GM12878 (cell line): Measurements from ENCODE around the gene PKDREJ. TPM values are rescaled to one million over a fixed set of nuclear protein-coding genes. Genes with fewer than 3 reads are reported as not detected.
A peak's percentile ranks its signal among the peaks of the same experiment; 100 is the strongest.

Experiments used
- BHLHE40 ChIP-seq, 2 experiments: fragments of 450-650 bp in 1 of 2; IDR thresholded peaks; 2 replicates each; pipeline ENCODE4 v1.6.1; 2011 to 2017; ENCODE audit warnings: low read depth in 2 of 2, borderline replicate concordance in 1 of 2, improper control_type of control experiment in 1 of 2, low read length in 1 of 2, mild to moderate bottlenecking in 1 of 2
- BRCA1 ChIP-seq: IDR thresholded peaks from 2 replicates; pipeline ENCODE4 v1.6.1; 2011; ENCODE audit warnings: low read depth, low read length, improper control_type of control experiment
- CBX3 ChIP-seq: fragments of 200-600 bp; sonication (generic); IDR thresholded peaks from 2 replicates; pipeline ENCODE4 v1.6.1; 2016; ENCODE audit warnings: low read depth, borderline replicate concordance
- CREB1 ChIP-seq: IDR thresholded peaks from 2 replicates; pipeline ENCODE4 v1.6.1; 2012; ENCODE audit warnings: low read depth, mild to moderate bottlenecking, inconsistent platforms
- JUNB ChIP-seq: IDR thresholded peaks from 2 replicates; pipeline ENCODE4 v1.6.1; 2016; ENCODE audit warnings: antibody characterized with exemption, mild to moderate bottlenecking
- MEF2B ChIP-seq: fragments of 450-650 bp; IDR thresholded peaks from 2 replicates; pipeline ENCODE4 v1.6.1; 2018; ENCODE audit warnings: mild to moderate bottlenecking, moderate library complexity; ENCODE audit not compliant: partially characterized antibody, poor library complexity, severe bottlenecking
- MXI1 ChIP-seq: fragments of 150-350 bp; IDR thresholded peaks from 2 replicates; pipeline ENCODE4 v1.6.1; 2011; ENCODE audit warnings: low read depth, mild to moderate bottlenecking, inconsistent platforms, low read length, improper control_type of control experiment
- MYC ChIP-seq: IDR thresholded peaks from 2 replicates; pipeline ENCODE4 v1.6.1; 2011; ENCODE audit warnings: mild to moderate bottlenecking, low read length, moderate library complexity, inconsistent platforms; ENCODE audit not compliant: insufficient read depth, insufficient replicate concordance, insufficient read length, severe bottlenecking
- NRF1 ChIP-seq: conservative IDR thresholded peaks from 2 replicates; pipeline ENCODE4 v1.6.1; 2011; ENCODE audit warnings: mild to moderate bottlenecking, low read depth, low read length, improper control_type of control experiment
- SMC3 ChIP-seq: IDR thresholded peaks from 2 replicates; pipeline ENCODE4 v1.6.1; 2011; ENCODE audit warnings: low read length, improper control_type of control experiment, borderline replicate concordance
- SUPT20H ChIP-seq: IDR thresholded peaks from 2 replicates; pipeline ENCODE4 v1.6.1; 2011; ENCODE audit warnings: low read depth, mild to moderate bottlenecking, low read length, moderate library complexity, borderline replicate concordance; ENCODE audit not compliant: control insufficient read depth
- TARDBP ChIP-seq: IDR thresholded peaks from 2 replicates; pipeline ENCODE4 v1.6.1; 2016; ENCODE audit warnings: borderline replicate concordance
- ZNF207 ChIP-seq: fragments of 450-650 bp; IDR thresholded peaks from 2 replicates; pipeline ENCODE4 v1.6.1; 2014; ENCODE audit warnings: antibody characterized with exemption, mild to moderate bottlenecking, borderline replicate concordance
- ZNF274 ChIP-seq: IDR thresholded peaks from one replicate; pipeline ENCODE4 v1.8.0; 2011; ENCODE audit not compliant: insufficient read length, insufficient read depth
- ZZZ3 ChIP-seq: IDR thresholded peaks from 2 replicates; pipeline ENCODE4 v1.6.1; 2011; ENCODE audit warnings: low read depth; ENCODE audit not compliant: control insufficient read depth, insufficient read length
- polyA plus RNA-seq, 11 experiments: library from polyadenylated mRNA; depleted of rRNA in 4 of 11; unstranded in 6 of 11; stranded (reverse) in 5 of 11; fragments of >200 nt; fragmentation: Nextera tagmentation in 4 of 11; fragmentation: Illumina TruSeq in 1 of 11; extraction: Ambion mirVana in 4 of 11; extraction: Trizol in 1 of 11; gene quantifications; 1 replicate in 1 of 11; 2 replicates in 10 of 11; pipeline versions ENCODE4 v1.2.1 to v1.2.3, GENCODE V29; 2011 to 2016; ENCODE audit warnings: inconsistent platforms in 2 of 11, missing spikeins in 2 of 11, low read depth in 1 of 11
- total RNA-seq, 4 experiments: library from RNA; depleted of rRNA in 3 of 4; stranded (reverse); fragments of >200 nt in 3 of 4; fragmentation: Illumina TruSeq in 1 of 4; extraction: Trizol in 1 of 4; gene quantifications; 2 replicates each; pipeline versions ENCODE4 v1.2.1 to v1.2.3, GENCODE V29; 2013 to 2021
- TF ChIP-seq, protein P1 (sequence below): IDR thresholded peaks from 2 replicates; pipeline ENCODE4 v1.6.1; 2012; ENCODE audit warnings: low read depth, low read length, improper control_type of control experiment
- TF ChIP-seq, protein P2 (sequence below): fragments of 450-650 bp; IDR thresholded peaks from 2 replicates; pipeline ENCODE4 v1.6.1; 2017; ENCODE audit warnings: mild to moderate bottlenecking, moderate library complexity
- TF ChIP-seq, protein P3 (sequence below): fragments of 450-650 bp; IDR thresholded peaks from 2 replicates; pipeline ENCODE4 v1.6.1; 2017; ENCODE audit warnings: mild to moderate bottlenecking
- TF ChIP-seq, protein P4 (sequence below): fragments of 450-650 bp; IDR thresholded peaks from 2 replicates; pipeline ENCODE4 v1.6.1; 2018; ENCODE audit warnings: borderline replicate concordance, mild to moderate bottlenecking; ENCODE audit not compliant: partially characterized antibody

The PKDREJ gene
- total and polyA plus RNA-seq, 10 of the 15 experiments (the other 5 are each of a cell fraction or from before 2014, with no cell fraction given): 0.02 to 0.03 TPM; not detected in 8

DNA sequence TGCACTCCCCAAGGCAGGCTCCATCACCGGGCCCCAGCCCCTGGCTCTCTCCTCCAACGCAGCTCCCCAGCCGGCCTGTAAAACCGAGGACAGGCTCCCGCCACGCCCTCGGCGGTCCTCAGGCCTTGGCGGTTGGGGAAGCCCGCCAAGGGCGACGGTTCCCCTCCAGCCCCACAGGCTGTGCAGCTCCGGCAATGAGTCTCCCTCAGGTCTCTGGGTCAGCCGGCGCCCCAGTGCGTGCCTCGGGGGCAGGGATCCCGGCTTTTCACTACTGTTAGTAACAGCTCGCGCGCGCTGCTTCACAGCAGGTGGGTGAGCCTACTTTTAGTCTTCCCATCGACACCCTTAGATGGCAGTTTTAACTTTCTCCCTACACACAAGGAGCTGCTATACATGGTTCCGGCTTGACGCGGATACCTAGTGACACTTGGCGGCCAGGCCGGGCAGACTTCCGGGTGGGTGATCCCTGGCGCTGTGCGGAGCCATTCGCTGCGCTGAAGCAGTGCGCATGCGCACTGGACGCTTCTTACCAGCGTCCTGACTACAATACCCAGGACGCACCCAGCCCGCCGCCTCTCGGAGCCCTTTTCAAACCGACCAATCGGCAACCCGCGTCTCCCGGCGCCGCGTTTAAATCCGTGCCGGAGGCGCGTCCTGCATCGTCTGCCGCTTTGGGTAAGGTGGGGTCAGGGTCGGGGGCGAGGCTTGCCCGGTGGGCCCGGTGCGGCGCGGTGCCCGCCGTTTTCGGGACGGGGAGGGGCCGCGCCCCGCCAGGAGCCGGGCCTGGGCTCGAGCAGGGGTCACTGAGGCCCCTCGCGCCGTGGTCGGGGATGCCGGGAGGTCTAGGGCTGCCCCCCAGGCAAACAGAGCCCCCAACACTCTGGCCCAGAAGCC lies 33.4 kb upstream of the PKDREJ start, which contains the start of gene GTSE1 (continued):
- TF ChIP-seq CREB1 (peak; percentile 71; the same call in 1 of the 2 replicates), ZNF274 (no peak), MYC (no peak), CBX3 (no peak), BRCA1 (no peak), ZZZ3 (no peak), SUPT20H (no peak), SMC3 (no peak), MXI1 (peak; percentile 87), MEF2B (no peak), BHLHE40 (IDR thresholded peaks at IDR 0.05; ENCODE audit: borderline replicate concordance in 1 of 2, low read depth in 2 of 2, low read length in 1 of 2) (peak in 1 of 2 experiments; percentile 47; a peak in 1 of 4 replicates), NRF1 (peak; percentile 91), JUNB (peak; percentile 8; the same call in 1 of the 2 replicates), TARDBP (no peak), ZNF207 (no peak; the same call in 1 of the 2 replicates)
- TF ChIP-seq, protein P1, sequence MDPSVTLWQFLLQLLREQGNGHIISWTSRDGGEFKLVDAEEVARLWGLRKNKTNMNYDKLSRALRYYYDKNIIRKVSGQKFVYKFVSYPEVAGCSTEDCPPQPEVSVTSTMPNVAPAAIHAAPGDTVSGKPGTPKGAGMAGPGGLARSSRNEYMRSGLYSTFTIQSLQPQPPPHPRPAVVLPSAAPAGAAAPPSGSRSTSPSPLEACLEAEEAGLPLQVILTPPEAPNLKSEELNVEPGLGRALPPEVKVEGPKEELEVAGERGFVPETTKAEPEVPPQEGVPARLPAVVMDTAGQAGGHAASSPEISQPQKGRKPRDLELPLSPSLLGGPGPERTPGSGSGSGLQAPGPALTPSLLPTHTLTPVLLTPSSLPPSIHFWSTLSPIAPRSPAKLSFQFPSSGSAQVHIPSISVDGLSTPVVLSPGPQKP: peak; percentile 81
- TF ChIP-seq, protein P2, sequence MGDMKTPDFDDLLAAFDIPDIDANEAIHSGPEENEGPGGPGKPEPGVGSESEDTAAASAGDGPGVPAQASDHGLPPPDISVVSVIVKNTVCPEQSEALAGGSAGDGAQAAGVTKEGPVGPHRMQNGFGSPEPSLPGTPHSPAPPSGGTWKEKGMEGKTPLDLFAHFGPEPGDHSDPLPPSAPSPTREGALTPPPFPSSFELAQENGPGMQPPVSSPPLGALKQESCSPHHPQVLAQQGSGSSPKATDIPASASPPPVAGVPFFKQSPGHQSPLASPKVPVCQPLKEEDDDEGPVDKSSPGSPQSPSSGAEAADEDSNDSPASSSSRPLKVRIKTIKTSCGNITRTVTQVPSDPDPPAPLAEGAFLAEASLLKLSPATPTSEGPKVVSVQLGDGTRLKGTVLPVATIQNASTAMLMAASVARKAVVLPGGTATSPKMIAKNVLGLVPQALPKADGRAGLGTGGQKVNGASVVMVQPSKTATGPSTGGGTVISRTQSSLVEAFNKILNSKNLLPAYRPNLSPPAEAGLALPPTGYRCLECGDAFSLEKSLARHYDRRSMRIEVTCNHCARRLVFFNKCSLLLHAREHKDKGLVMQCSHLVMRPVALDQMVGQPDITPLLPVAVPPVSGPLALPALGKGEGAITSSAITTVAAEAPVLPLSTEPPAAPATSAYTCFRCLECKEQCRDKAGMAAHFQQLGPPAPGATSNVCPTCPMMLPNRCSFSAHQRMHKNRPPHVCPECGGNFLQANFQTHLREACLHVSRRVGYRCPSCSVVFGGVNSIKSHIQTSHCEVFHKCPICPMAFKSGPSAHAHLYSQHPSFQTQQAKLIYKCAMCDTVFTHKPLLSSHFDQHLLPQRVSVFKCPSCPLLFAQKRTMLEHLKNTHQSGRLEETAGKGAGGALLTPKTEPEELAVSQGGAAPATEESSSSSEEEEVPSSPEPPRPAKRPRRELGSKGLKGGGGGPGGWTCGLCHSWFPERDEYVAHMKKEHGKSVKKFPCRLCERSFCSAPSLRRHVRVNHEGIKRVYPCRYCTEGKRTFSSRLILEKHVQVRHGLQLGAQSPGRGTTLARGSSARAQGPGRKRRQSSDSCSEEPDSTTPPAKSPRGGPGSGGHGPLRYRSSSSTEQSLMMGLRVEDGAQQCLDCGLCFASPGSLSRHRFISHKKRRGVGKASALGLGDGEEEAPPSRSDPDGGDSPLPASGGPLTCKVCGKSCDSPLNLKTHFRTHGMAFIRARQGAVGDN: peak; percentile 80
- TF ChIP-seq, protein P3, sequence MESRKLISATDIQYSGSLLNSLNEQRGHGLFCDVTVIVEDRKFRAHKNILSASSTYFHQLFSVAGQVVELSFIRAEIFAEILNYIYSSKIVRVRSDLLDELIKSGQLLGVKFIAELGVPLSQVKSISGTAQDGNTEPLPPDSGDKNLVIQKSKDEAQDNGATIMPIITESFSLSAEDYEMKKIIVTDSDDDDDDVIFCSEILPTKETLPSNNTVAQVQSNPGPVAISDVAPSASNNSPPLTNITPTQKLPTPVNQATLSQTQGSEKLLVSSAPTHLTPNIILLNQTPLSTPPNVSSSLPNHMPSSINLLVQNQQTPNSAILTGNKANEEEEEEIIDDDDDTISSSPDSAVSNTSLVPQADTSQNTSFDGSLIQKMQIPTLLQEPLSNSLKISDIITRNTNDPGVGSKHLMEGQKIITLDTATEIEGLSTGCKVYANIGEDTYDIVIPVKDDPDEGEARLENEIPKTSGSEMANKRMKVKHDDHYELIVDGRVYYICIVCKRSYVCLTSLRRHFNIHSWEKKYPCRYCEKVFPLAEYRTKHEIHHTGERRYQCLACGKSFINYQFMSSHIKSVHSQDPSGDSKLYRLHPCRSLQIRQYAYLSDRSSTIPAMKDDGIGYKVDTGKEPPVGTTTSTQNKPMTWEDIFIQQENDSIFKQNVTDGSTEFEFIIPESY: no peak
- TF ChIP-seq, protein P4, sequence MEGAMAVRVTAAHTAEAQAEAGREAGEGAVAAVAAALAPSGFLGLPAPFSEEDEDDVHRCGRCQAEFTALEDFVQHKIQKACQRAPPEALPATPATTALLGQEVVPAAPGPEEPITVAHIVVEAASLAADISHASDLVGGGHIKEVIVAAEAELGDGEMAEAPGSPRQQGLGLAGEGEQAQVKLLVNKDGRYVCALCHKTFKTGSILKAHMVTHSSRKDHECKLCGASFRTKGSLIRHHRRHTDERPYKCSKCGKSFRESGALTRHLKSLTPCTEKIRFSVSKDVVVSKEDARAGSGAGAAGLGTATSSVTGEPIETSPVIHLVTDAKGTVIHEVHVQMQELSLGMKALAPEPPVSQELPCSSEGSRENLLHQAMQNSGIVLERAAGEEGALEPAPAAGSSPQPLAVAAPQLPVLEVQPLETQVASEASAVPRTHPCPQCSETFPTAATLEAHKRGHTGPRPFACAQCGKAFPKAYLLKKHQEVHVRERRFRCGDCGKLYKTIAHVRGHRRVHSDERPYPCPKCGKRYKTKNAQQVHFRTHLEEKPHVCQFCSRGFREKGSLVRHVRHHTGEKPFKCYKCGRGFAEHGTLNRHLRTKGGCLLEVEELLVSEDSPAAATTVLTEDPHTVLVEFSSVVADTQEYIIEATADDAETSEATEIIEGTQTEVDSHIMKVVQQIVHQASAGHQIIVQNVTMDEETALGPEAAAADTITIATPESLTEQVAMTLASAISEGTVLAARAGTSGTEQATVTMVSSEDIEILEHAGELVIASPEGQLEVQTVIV: peak; percentile 87
